K562 (cell line): Measurements from ENCODE around the gene DYRK1A. TPM values are rescaled to one million over a fixed set of nuclear protein-coding genes. Genes with fewer than 3 reads are reported as not detected.

Experiments
- ATAC-seq: fragments of 200-7000 bp; cut with Tn5 transposase; 3 replicates; pipeline ENCODE4 v1.9.1; 2020; ENCODE audit warnings: moderate library complexity
- BruUV-seq: library from RNA; stranded (reverse); fragments of 400-500 nt; replicated peaks from 2 replicates; lab custom pipeline; 2021; lab: Mats Ljungman, UMichigan
- CTCF ChIA-PET: fragments of 300-600 bp; formaldehyde crosslinking; extraction: SDS; loops from one replicate; lab custom pipeline; 2021; ENCODE audit warnings: low intra/inter-chr PET ratio; lab: Yijun Ruan, JAX
- POLR2A ChIA-PET: fragments of 300-600, 350-650 bp; sonication (Branson Sonifier 250); formaldehyde crosslinking; extraction: SDS; loops from one replicate; lab custom pipeline; 2021; ENCODE audit warnings: antibody characterized with exemption, inconsistent platforms; lab: Yijun Ruan, JAX
- DNase-seq, 4 experiments: peaks; one replicate each; pipeline versions ENCODE4 v3.0.0 to v3.0.0-alpha.2; 2011 to 2018; ENCODE audit warnings: low spot score in 3 of 4, mixed read lengths in 3 of 4; ENCODE audit errors: extremely low read depth in 1 of 4
- FAIRE-seq: peaks from 2 replicates; lab custom pipeline; 2011; peaks lifted over from hg19 to GRCh38; lab: Jason Lieb, UNC
- H2AFZ ChIP-seq: 2 replicates; pipeline ENCODE4 v1.6.0; 2011; ENCODE audit warnings: low read depth, low read length, control low read depth, inconsistent platforms
- H3K27ac ChIP-seq: fragments of 200-600 bp; 3 replicates; pipeline ENCODE4 v1.8.0; 2011; ENCODE audit warnings: low read depth, mild to moderate bottlenecking, control low read depth, inconsistent platforms, low read length, moderate library complexity, mixed read lengths; ENCODE audit errors: extremely low read depth
- H3K27me3 ChIP-seq, 2 experiments: fragments of 300-600 bp in 1 of 2; 2 replicates in 1 of 2; 3 replicates in 1 of 2; pipeline versions ENCODE4 v1.6.0 to v1.8.0; 2011; ENCODE audit warnings: inconsistent platforms in 2 of 2, low read length in 2 of 2, mild to moderate bottlenecking in 1 of 2, mixed read lengths in 1 of 2, moderate library complexity in 1 of 2; ENCODE audit not compliant: control insufficient read depth in 2 of 2, insufficient read depth in 2 of 2
- H3K36me3 ChIP-seq: fragments of 300-600 bp; 3 replicates; pipeline ENCODE4 v1.8.0; 2011; ENCODE audit warnings: mild to moderate bottlenecking, low read length, inconsistent platforms; ENCODE audit not compliant: control insufficient read depth, insufficient read depth
- H3K4me1 ChIP-seq, 2 experiments: fragments of 200-600 bp in 1 of 2; replicated peaks in 1 of 2; 2 replicates in 1 of 2; 3 replicates in 1 of 2; pipeline versions ENCODE4 v1.5.1 to v1.8.0; 2011; ENCODE audit warnings: inconsistent platforms in 2 of 2, low read length in 2 of 2, mild to moderate bottlenecking in 1 of 2, mixed read lengths in 1 of 2, moderate library complexity in 1 of 2; ENCODE audit not compliant: control insufficient read depth in 2 of 2, insufficient read depth in 2 of 2
- H3K4me2 ChIP-seq: 2 replicates; pipeline ENCODE4 v1.6.1; 2011; ENCODE audit warnings: low read length, control low read depth, inconsistent platforms, mixed read lengths; ENCODE audit not compliant: insufficient read depth
- H3K4me3 ChIP-seq: fragments of 200-600 bp; sonication (generic), shearing (Covaris generic); 2 replicates; pipeline ENCODE4 v1.5.1; 2016; ENCODE audit warnings: control low read depth, inconsistent platforms
- H3K79me2 ChIP-seq: fragments of 200-600 bp; 3 replicates; pipeline ENCODE4 v1.8.0; 2011; ENCODE audit warnings: low read length, inconsistent platforms; ENCODE audit not compliant: control insufficient read depth, insufficient read depth
- H3K9ac ChIP-seq, 2 experiments: 2 replicates each; pipeline versions ENCODE4 v1.6.0 to v1.6.1; 2011; ENCODE audit warnings: low read depth in 2 of 2, low read length in 2 of 2, control low read depth in 1 of 2, inconsistent platforms in 1 of 2, mild to moderate bottlenecking in 1 of 2, mixed read lengths in 1 of 2; ENCODE audit not compliant: insufficient read depth in 1 of 2
- H3K9me1 ChIP-seq: one replicate; pipeline ENCODE4 v1.6.0; 2011; ENCODE audit warnings: inconsistent platforms, mild to moderate bottlenecking, low read length, moderate library complexity; ENCODE audit not compliant: control insufficient read depth, insufficient read depth
- H3K9me3 ChIP-seq: replicated peaks from 2 replicates; pipeline ENCODE4 v1.5.1; 2011; ENCODE audit warnings: low read depth, low read length, inconsistent platforms; ENCODE audit not compliant: control insufficient read depth, insufficient read depth
- H4K20me1 ChIP-seq: replicated peaks from 2 replicates; pipeline ENCODE4 v1.6.1; 2011; ENCODE audit warnings: low read length, inconsistent platforms, mixed read lengths; ENCODE audit not compliant: control insufficient read depth, insufficient read depth
- CHD4 ChIP-seq: fragments of 200-600 bp; sonication (generic); IDR thresholded peaks from 3 replicates; pipeline ENCODE4 v1.6.1; 2012; ENCODE audit warnings: low read depth, mild to moderate bottlenecking, mixed read lengths, low read length, inconsistent platforms; ENCODE audit not compliant: insufficient read depth, insufficient replicate concordance, poor library complexity, severe bottlenecking
- ERF ChIP-seq: fragments of 450-650 bp; formaldehyde crosslinking; IDR thresholded peaks from 2 replicates; pipeline ENCODE4 v1.4.0; 2020; ENCODE audit warnings: mild to moderate bottlenecking, mixed read lengths
- HDAC3 ChIP-seq: fragments of 450-650 bp; IDR thresholded peaks from 2 replicates; pipeline ENCODE4 v1.6.1; 2018; ENCODE audit warnings: borderline replicate concordance, mild to moderate bottlenecking, moderate library complexity; ENCODE audit not compliant: partially characterized antibody
- TAF9B ChIP-seq: fragments of 450-650 bp; IDR thresholded peaks from 2 replicates; pipeline ENCODE4 v1.6.1; 2018; ENCODE audit warnings: mild to moderate bottlenecking; ENCODE audit not compliant: partially characterized antibody
- ZBTB17 ChIP-seq: fragments of 450-650 bp; formaldehyde crosslinking; IDR thresholded peaks from 2 replicates; pipeline ENCODE4 v1.4.0; 2020; ENCODE audit warnings: mild to moderate bottlenecking
- ZNF518B ChIP-seq: fragments of 250-450 bp; sonication (Bioruptor Pico); IDR thresholded peaks from 2 replicates; pipeline ENCODE4 v1.5.0; 2021; ENCODE audit warnings: mild to moderate bottlenecking, moderate library complexity
- ZNF76 ChIP-seq: fragments of 250-450 bp; sonication (Bioruptor Pico); IDR thresholded peaks from 2 replicates; pipeline ENCODE4 v1.4.0; 2020; ENCODE audit warnings: mild to moderate bottlenecking, moderate library complexity, borderline replicate concordance
- WGBS: fragments of 100-300 bp; shearing (Covaris generic); methylation state at CpG from one replicate; pipeline ENCODE4 v1.1.6; 2016; ENCODE audit warnings: low coverage, mixed read lengths; ENCODE audit not compliant: insufficient coverage; ENCODE audit errors: missing lambda C conversion rate; 5-methylcytosine and 5-hydroxymethylcytosine counted together
- in situ Hi-C: fragments of 300-500 bp; cut with MboI; formaldehyde crosslinking; loops from 4 replicates; pipeline ENCODE4 v1.15.0; 2018; ENCODE audit warnings: inconsistent platforms, mixed read lengths
- intact Hi-C: fragments of 100-400 bp; cut with micrococcal nuclease; formaldehyde crosslinking; loops from 2 replicates; pipeline ENCODE4 v1.14.2; 2022
- polyA plus RNA-seq, 8 experiments: library from polyadenylated mRNA; depleted of rRNA in 4 of 8; stranded (reverse) in 5 of 8; unstranded in 3 of 8; fragments of >200 nt; fragmentation: Nextera tagmentation in 2 of 8; fragmentation: Illumina TruSeq in 1 of 8; extraction: Ambion mirVana in 2 of 8; extraction: Trizol in 1 of 8; gene quantifications; 2 replicates each; pipeline versions ENCODE4 v1.2.1 to v1.2.3, GENCODE V29; 2011 to 2014; ENCODE audit warnings: inconsistent platforms in 1 of 8, missing spikeins in 1 of 8
- total RNA-seq, 7 experiments: library from RNA; depleted of rRNA in 6 of 7; stranded (reverse); fragments of >200 nt in 6 of 7; fragmentation: Illumina TruSeq in 2 of 7; extraction: Trizol in 2 of 7; gene quantifications; 2 replicates each; pipeline versions ENCODE4 v1.2.1 to v1.2.3, GENCODE V29; 2011 to 2021; ENCODE audit warnings: low replicate concordance in 1 of 7
- TF ChIP-seq, protein P1 (sequence below), 3 experiments: fragments of 200-800 bp in 1 of 3; fragments of 250-450 bp in 1 of 3; fragments of 450-650 bp in 1 of 3; sonication (Bioruptor Pico) in 1 of 3; sonication (Bioruptor generic) in 1 of 3; formaldehyde crosslinking in 1 of 3; IDR thresholded peaks; 2 replicates each; pipeline versions ENCODE4 v1.6.1 to v1.8.0; 2016 to 2022; ENCODE audit warnings: mild to moderate bottlenecking in 2 of 3, missing genetic modification characterization in 2 of 3, missing compliant biosample characterization in 1 of 3, moderate library complexity in 1 of 3

The DYRK1A gene
- total and polyA plus RNA-seq, 9 of the 15 experiments (the other 6 are each of a cell fraction or from before 2014, with no cell fraction given), result 3.7 to 64.8 (median 42.3) TPM

DNA sequence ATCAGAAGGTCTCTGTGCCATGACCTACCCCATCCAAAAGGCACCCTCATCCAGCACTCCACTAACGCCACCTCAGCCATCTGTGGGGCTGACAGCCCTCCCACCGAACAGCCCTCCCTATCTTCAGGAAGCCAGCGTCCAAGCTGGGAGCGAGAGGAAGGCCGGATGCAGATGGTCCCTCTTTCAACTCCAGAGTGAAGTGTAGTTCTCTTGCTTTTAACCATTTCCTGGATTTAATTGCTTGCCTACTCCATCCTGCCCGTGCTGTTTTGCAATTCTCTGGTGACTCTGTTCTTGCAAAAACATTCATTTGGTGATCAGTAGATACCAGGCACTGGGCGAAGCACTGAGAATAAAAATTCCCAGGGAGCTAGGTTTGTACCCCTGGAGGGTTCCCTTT lies 8.2 kb upstream of the DYRK1A start:
- no peaks in the 10 kb centered on the region for H3K79me2 ChIP-seq
- H4K20me1 ChIP-seq, result no peaks in the 10 kb centered on the region
- no peaks in the 10 kb centered on the region for H3K36me3 ChIP-seq
- H2AFZ ChIP-seq, result peak overlapping the region; percentile 72
- H3K4me3 ChIP-seq, result no peak overlapping the region
- no peak overlapping the region for H3K4me2 ChIP-seq
- 40% methylated on average over 7 of the region's 7 CpGs for WGBS
- peaks cover 4 to 27% of the 10 kb centered on the region in 2 experiments; a peak in 3 of 5 replicates for H3K4me1 ChIP-seq
- POLR2A ChIA-PET, result interaction anchor here (1.0 to 1.5 kb wide), 5 partner anchors 11 to 107 kb away, joined by 3 to 6 read pairs (median 4); no protein-coding TSS in a partner anchor
- in situ Hi-C loops (no loop called here), intact Hi-C loops (no loop called here)
- no TSS peak for BruUV-seq
- DNase-seq, result no peak
- H3K9ac ChIP-seq, result 0 out of 4 replicates have a peak overlapping the region, but pooled peaks of 1 of the 2 experiments have one; percentile 6
- H3K9me3 ChIP-seq, result no peaks in the 10 kb centered on the region
- no peaks in the 10 kb centered on the region for H3K27me3 ChIP-seq
- no peaks in the 10 kb centered on the region for H3K9me1 ChIP-seq
- FAIRE-seq, result no peak
- peak; percentile 27 for ATAC-seq
- H3K27ac ChIP-seq, result no peak overlapping the region
- CTCF ChIA-PET, result no interaction called here
- no peak for TF ChIP-seq ZNF76 (CRISPR knock-in tag)
- TF ChIP-seq HDAC3, result no peak
- TF ChIP-seq, protein P1, sequence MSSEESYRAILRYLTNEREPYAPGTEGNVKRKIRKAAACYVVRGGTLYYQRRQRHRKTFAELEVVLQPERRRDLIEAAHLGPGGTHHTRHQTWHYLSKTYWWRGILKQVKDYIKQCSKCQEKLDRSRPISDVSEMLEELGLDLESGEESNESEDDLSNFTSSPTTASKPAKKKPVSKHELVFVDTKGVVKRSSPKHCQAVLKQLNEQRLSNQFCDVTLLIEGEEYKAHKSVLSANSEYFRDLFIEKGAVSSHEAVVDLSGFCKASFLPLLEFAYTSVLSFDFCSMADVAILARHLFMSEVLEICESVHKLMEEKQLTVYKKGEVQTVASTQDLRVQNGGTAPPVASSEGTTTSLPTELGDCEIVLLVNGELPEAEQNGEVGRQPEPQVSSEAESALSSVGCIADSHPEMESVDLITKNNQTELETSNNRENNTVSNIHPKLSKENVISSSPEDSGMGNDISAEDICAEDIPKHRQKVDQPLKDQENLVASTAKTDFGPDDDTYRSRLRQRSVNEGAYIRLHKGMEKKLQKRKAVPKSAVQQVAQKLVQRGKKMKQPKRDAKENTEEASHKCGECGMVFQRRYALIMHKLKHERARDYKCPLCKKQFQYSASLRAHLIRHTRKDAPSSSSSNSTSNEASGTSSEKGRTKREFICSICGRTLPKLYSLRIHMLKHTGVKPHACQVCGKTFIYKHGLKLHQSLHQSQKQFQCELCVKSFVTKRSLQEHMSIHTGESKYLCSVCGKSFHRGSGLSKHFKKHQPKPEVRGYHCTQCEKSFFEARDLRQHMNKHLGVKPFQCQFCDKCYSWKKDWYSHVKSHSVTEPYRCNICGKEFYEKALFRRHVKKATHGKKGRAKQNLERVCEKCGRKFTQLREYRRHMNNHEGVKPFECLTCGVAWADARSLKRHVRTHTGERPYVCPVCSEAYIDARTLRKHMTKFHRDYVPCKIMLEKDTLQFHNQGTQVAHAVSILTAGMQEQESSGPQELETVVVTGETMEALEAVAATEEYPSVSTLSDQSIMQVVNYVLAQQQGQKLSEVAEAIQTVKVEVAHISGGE (CRISPR knock-in tag; IDR thresholded peaks at IDR 0.05), result no peak
- TF ChIP-seq ZNF518B, result no peak
- TF ChIP-seq TAF9B, result no peak
- TF ChIP-seq ZBTB17 (CRISPR knock-in tag), result 0 out of 2 replicates have a peak, but pooled peaks have one; percentile 16
- TF ChIP-seq CHD4, result no peak
- no peak for TF ChIP-seq ERF (CRISPR knock-in tag)
